Mesendoderm (in vitro differentiated cells): Measurements from ENCODE around the gene SOX6.

ENCODE experiments used
- DNase-seq: peaks from one replicate; pipeline ENCODE4 v3.0.0; 2013
- H2AK5ac ChIP-seq: 2 replicates; pipeline ENCODE4 v1.6.1; 2013; ENCODE audit warnings: low read length, inconsistent platforms
- H2BK120ac ChIP-seq: 2 replicates; pipeline ENCODE4 v1.6.1; 2013; ENCODE audit warnings: low read depth, mild to moderate bottlenecking, low read length, moderate library complexity, mixed read lengths
- H2BK15ac ChIP-seq: replicated peaks from 2 replicates; pipeline ENCODE4 v1.6.1; 2013; ENCODE audit warnings: low read depth, mild to moderate bottlenecking, moderate library complexity
- H2BK5ac ChIP-seq: 2 replicates; pipeline ENCODE4 v1.6.1; 2013; ENCODE audit warnings: low read length, inconsistent platforms
- H3K18ac ChIP-seq: 2 replicates; pipeline ENCODE4 v1.6.1; 2013; ENCODE audit warnings: mild to moderate bottlenecking, low read length, mixed read lengths
- H3K23ac ChIP-seq: one replicate; pipeline ENCODE4 v1.6.1; 2013; ENCODE audit warnings: low read length
- H3K27ac ChIP-seq: 2 replicates; pipeline ENCODE4 v1.5.1; 2013; ENCODE audit warnings: low read depth, mild to moderate bottlenecking, inconsistent platforms, low read length, moderate library complexity
- H3K27me3 ChIP-seq: 2 replicates; pipeline ENCODE4 v1.6.1; 2013; ENCODE audit warnings: low read length, control low read depth, mild to moderate bottlenecking, inconsistent platforms; ENCODE audit not compliant: insufficient read depth, poor library complexity
- H3K36me3 ChIP-seq: 2 replicates; pipeline ENCODE4 v1.6.1; 2013; ENCODE audit warnings: low read length, inconsistent platforms; ENCODE audit not compliant: control insufficient read depth, insufficient read depth
- H3K4ac ChIP-seq: one replicate; pipeline ENCODE4 v1.6.1; 2013; ENCODE audit warnings: low read depth, mild to moderate bottlenecking, low read length, moderate library complexity
- H3K4me1 ChIP-seq: 2 replicates; pipeline ENCODE4 v1.6.1; 2013; ENCODE audit warnings: low read depth, low read length, inconsistent platforms; ENCODE audit not compliant: control insufficient read depth
- H3K4me2 ChIP-seq: 2 replicates; pipeline ENCODE4 v1.6.1; 2013; ENCODE audit warnings: low read length
- H3K4me3 ChIP-seq: 2 replicates; pipeline ENCODE4 v1.5.1; 2013; ENCODE audit warnings: mild to moderate bottlenecking, low read length
- H3K56ac ChIP-seq: one replicate; pipeline ENCODE4 v1.6.1; 2013; ENCODE audit warnings: low read length
- H3K79me1 ChIP-seq: 2 replicates; pipeline ENCODE4 v1.6.1; 2013; ENCODE audit warnings: low read length, inconsistent platforms
- H3K79me2 ChIP-seq: 2 replicates; pipeline ENCODE4 v1.6.1; 2013; ENCODE audit warnings: mild to moderate bottlenecking, low read length; ENCODE audit not compliant: control insufficient read depth, insufficient read depth
- H3K9ac ChIP-seq: 2 replicates; pipeline ENCODE4 v1.6.1; 2013; ENCODE audit warnings: low read length, inconsistent platforms
- H4K5ac ChIP-seq: one replicate; pipeline ENCODE4 v1.6.1; 2013; ENCODE audit warnings: low read length
- H4K8ac ChIP-seq: one replicate; pipeline ENCODE4 v1.6.1; 2013; ENCODE audit warnings: low read depth, mild to moderate bottlenecking, control low read depth, low read length, moderate library complexity
- WGBS: extraction: QIAGEN DNeasy Blood & Tissue Kit; methylation state at CpG from one replicate; pipeline ENCODE4 v1.1.7; 2013; ENCODE audit warnings: low lambda C conversion rate, missing lambda C conversion rate; ENCODE audit not compliant: insufficient coverage; ENCODE audit errors: extremely low coverage; 5-methylcytosine and 5-hydroxymethylcytosine counted together

SOX6 gene

GRCh38 chr11:15930442-15931025 lies 425.8 kb downstream of the SOX6 start:
- Histone ChIP-seq H3K4me3 (no peak overlapping the region), H3K4me2 (no peak overlapping the region), H3K79me2 (no peaks in the 10 kb centered on the region), H3K27me3 (no peaks in the 10 kb centered on the region), H3K4me1 (no peaks in the 10 kb centered on the region), H3K56ac (no peak overlapping the region), H2BK15ac (no peak overlapping the region), H2BK5ac (no peak overlapping the region), H2BK120ac (no peak overlapping the region), H4K5ac (no peak overlapping the region), H3K4ac (no peak overlapping the region), H3K9ac (no peak overlapping the region), H3K23ac (no peak overlapping the region), H3K18ac (no peak overlapping the region), H2AK5ac (no peak overlapping the region), H3K27ac (no peak overlapping the region), H3K36me3 (no peaks in the 10 kb centered on the region), H4K8ac (no peak overlapping the region), H3K79me1 (no peaks in the 10 kb centered on the region)
- DNase-seq: no peak
- WGBS: no CpG with 5 or more reads among the region's 6 CpGs

GRCh38 chr11:15929371-15929901 lies 426.9 kb downstream of the SOX6 start:
- Histone ChIP-seq H3K56ac (no peak overlapping the region), H3K79me1 (no peaks in the 10 kb centered on the region), H3K4me1 (no peaks in the 10 kb centered on the region), H4K8ac (no peak overlapping the region), H3K9ac (no peak overlapping the region), H3K23ac (no peak overlapping the region), H3K27ac (no peak overlapping the region), H3K79me2 (no peaks in the 10 kb centered on the region), H3K4me3 (no peak overlapping the region), H2BK5ac (no peak overlapping the region), H2BK15ac (no peak overlapping the region), H3K27me3 (no peaks in the 10 kb centered on the region), H3K36me3 (no peaks in the 10 kb centered on the region), H4K5ac (no peak overlapping the region), H2AK5ac (no peak overlapping the region), H3K18ac (no peak overlapping the region), H3K4ac (no peak overlapping the region), H2BK120ac (no peak overlapping the region), H3K4me2 (no peak overlapping the region)
- no CpG with 5 or more reads among the region's 3 CpGs for WGBS
- no peak for DNase-seq

- no peak for DNase-seq
- Histone ChIP-seq H3K23ac (no peak overlapping the region), H4K8ac (no peak overlapping the region), H3K4me2 (no peak overlapping the region), H3K27me3 (no peaks in the 10 kb centered on the region), H3K4ac (no peak overlapping the region), H3K4me3 (no peak overlapping the region), H2BK15ac (no peak overlapping the region), H3K36me3 (no peaks in the 10 kb centered on the region), H4K5ac (no peak overlapping the region), H2BK120ac (no peak overlapping the region), H2AK5ac (no peak overlapping the region), H3K56ac (no peak overlapping the region), H3K79me1 (no peaks in the 10 kb centered on the region), H3K4me1 (no peaks in the 10 kb centered on the region), H3K18ac (no peak overlapping the region), H2BK5ac (no peak overlapping the region), H3K79me2 (no peaks in the 10 kb centered on the region), H3K9ac (no peak overlapping the region), H3K27ac (no peak overlapping the region)
Measured at GRCh38 chr11:15927864-15928217, 428.5 kb downstream of the SOX6 start.

- Histone ChIP-seq H3K27me3 (no peaks in the 10 kb centered on the region), H3K27ac (no peak overlapping the region), H3K9ac (no peak overlapping the region), H3K79me2 (no peaks in the 10 kb centered on the region), H3K36me3 (no peaks in the 10 kb centered on the region), H3K23ac (no peak overlapping the region), H3K4me3 (no peak overlapping the region), H2BK15ac (no peak overlapping the region), H3K4me2 (no peak overlapping the region), H3K79me1 (no peaks in the 10 kb centered on the region), H2BK5ac (no peak overlapping the region), H2AK5ac (no peak overlapping the region), H4K5ac (no peak overlapping the region), H3K18ac (no peak overlapping the region), H3K4me1 (no peaks in the 10 kb centered on the region), H3K56ac (no peak overlapping the region), H4K8ac (no peak overlapping the region), H3K4ac (no peak overlapping the region), H2BK120ac (no peak overlapping the region)
- DNase-seq: no peak
- no CpG with 5 or more reads among the region's 5 CpGs for WGBS
Measured at GRCh38 chr11:15927196-15927863, 429.0 kb downstream of the SOX6 start.

GRCh38 chr11:15926071-15926470 lies 430.3 kb downstream of the SOX6 start:
- no peak overlapping the region for H2BK120ac ChIP-seq
- no peak overlapping the region for H2BK5ac ChIP-seq
- H3K4me1 ChIP-seq: no peaks in the 10 kb centered on the region
- H3K23ac ChIP-seq: no peak overlapping the region
- H3K4me2 ChIP-seq: no peak overlapping the region
- no peak overlapping the region for H3K4me3 ChIP-seq
- H2BK15ac ChIP-seq: no peak overlapping the region
- WGBS: no CpG with 5 or more reads among the region's 2 CpGs
- H3K36me3 ChIP-seq: no peaks in the 10 kb centered on the region
- no peak for DNase-seq
- H3K79me2 ChIP-seq: no peaks in the 10 kb centered on the region
- H4K5ac ChIP-seq: no peak overlapping the region
- no peak overlapping the region for H3K9ac ChIP-seq
- no peak overlapping the region for H2AK5ac ChIP-seq
- H3K27me3 ChIP-seq: no peaks in the 10 kb centered on the region
- H3K79me1 ChIP-seq: no peaks in the 10 kb centered on the region
- no peak overlapping the region for H3K56ac ChIP-seq
- no peak overlapping the region for H3K27ac ChIP-seq
- no peak overlapping the region for H4K8ac ChIP-seq
- no peak overlapping the region for H3K18ac ChIP-seq
- no peak overlapping the region for H3K4ac ChIP-seq

GRCh38 chr11:15923183-15923582 lies 433.2 kb downstream of the SOX6 start:
- no peaks in the 10 kb centered on the region for H3K4me1 ChIP-seq
- H2AK5ac ChIP-seq: no peak overlapping the region
- H3K56ac ChIP-seq: no peak overlapping the region
- H3K18ac ChIP-seq: no peak overlapping the region
- H3K36me3 ChIP-seq: no peaks in the 10 kb centered on the region
- no peak overlapping the region for H3K4me2 ChIP-seq
- DNase-seq: peak; percentile 67
- no peaks in the 10 kb centered on the region for H3K79me2 ChIP-seq
- H4K8ac ChIP-seq: no peak overlapping the region
- no peaks in the 10 kb centered on the region for H3K27me3 ChIP-seq
- no peak overlapping the region for H4K5ac ChIP-seq
- H3K4ac ChIP-seq: no peak overlapping the region
- H3K23ac ChIP-seq: no peak overlapping the region
- no peak overlapping the region for H3K9ac ChIP-seq
- H3K27ac ChIP-seq: no peak overlapping the region
- no peak overlapping the region for H2BK15ac ChIP-seq
- no peaks in the 10 kb centered on the region for H3K79me1 ChIP-seq
- no peak overlapping the region for H2BK120ac ChIP-seq
- H2BK5ac ChIP-seq: no peak overlapping the region
- WGBS: no CpG with 5 or more reads among the region's 2 CpGs
- no peak overlapping the region for H3K4me3 ChIP-seq
